ENCODE data around the gene MRPS26.
A peak's percentile ranks its signal among the peaks of the same experiment; 100 is the strongest.
"Not testable (repeated sequence)": the region's sequence is repeated elsewhere in the genome, so short reads cannot be mapped to it uniquely, and the experiment has no call there.

The MRPS26 gene

GRCh38 chr20:3045816-3046676 lies at the start of gene MRPS26:
Gene MRPS26, plus strand, starts transcription at chr20:3046052. Its CDS starts 17 bp downstream, at chr20:3046069.
- no peak for FAIRE-seq

GRCh38 chr20:2998728-2999127 lies 47.1 kb upstream of the MRPS26 start:
- no peak for FAIRE-seq

- FAIRE-seq = peak; percentile 99
These were observed 44.9 kb upstream of the MRPS26 start for GRCh38 chr20:3000852-3001523.

DNA sequence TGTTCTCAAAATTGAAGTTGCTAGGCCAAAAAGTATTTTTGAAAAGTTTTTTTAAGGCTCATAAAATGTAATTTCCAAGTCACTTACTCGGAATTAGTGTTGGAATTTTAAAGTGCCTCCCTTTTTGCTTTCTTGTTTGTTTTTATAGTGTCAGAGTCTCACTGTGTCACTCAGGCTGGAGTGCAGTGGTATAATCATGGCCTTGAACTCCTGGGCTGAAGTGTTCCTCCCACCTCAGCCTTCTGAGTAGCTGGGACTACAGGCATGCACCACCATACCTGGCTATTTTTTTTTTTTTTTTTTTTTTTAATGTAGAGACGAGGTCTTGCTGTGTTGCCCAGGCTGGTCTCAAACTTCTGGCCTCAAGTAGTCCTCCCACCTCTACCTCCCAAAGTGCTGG lies 42.4 kb upstream of the MRPS26 start:
- FAIRE-seq = no peak

- no peak for FAIRE-seq
These were observed 34.7 kb upstream of the MRPS26 start for GRCh38 chr20:3010985-3011723.

- FAIRE-seq = no peak
These were observed 34.1 kb upstream of the MRPS26 start for GRCh38 chr20:3011752-3012151.

DNA sequence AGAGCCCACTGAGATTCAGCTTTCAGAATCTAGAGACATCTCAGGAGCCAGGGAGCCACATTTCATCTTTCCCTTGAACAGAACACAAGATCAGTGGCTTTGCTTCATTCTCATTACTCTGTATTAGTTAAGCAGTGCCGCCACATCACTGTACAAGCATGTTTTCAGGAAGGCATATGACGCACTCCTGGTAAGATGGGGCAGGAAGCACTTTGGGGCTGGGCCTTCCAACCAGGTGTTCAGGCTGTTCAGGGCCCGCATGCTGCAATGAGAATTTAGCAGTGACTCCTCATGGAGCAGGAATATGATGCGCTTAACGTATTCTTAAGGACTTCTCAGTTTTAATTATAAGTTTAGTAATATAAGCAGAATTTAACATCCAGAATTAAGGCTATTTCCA lies 32.1 kb upstream of the MRPS26 start:
- FAIRE-seq = no peak

GRCh38 chr20:3014179-3014578 lies 31.7 kb upstream of the MRPS26 start:
- FAIRE-seq = no peak

- no peak for FAIRE-seq
These were observed 31.2 kb upstream of the MRPS26 start for GRCh38 chr20:3014662-3015061.

DNA sequence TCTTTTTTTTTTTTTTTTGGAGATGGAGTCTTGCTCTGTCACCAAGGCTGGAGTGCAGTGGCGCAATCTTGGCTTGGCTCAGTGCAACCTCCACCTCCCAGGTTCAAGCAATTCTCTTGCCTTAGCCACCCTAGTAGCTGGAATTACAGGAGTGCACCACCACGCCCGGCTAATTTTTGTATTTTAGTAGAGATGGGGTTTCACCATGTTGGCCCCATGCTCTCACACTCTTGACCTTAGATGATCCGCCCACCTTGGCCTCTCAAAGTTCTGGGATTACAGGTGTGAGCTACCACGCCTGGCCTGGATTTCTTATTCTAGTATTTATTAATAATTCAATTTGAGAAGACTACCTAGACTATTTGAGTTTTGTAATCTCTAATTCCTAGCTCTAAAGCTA lies 30.6 kb upstream of the MRPS26 start:
- not testable (repeated sequence) for FAIRE-seq

- FAIRE-seq = no peak
These were observed 24.5 kb upstream of the MRPS26 start for GRCh38 chr20:3021327-3021726.

DNA sequence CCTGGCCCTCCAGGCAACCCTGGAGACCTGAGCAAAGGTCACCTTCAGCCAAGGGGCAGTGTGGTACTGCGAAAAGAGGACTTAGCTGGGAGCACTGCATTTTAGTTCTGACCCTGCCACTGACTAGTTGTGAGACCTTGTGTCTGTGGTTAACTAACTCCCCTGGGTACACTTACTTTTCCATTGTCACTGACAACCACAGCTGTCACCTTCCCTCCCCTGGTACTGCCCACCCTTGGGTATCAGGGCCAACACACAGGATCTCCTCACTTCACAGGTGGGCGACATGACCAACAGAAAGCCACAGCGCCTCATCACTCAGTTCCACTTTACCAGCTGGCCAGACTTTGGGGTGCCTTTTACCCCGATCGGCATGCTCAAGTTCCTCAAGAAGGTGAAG lies 24.1 kb upstream of the MRPS26 start:
- no peak for FAIRE-seq

GRCh38 chr20:3022559-3023490 lies 23.0 kb upstream of the MRPS26 start:
- not testable (repeated sequence) for FAIRE-seq

GRCh38 chr20:3027987-3028386 lies 17.9 kb upstream of the MRPS26 start:
- FAIRE-seq = no peak

DNA sequence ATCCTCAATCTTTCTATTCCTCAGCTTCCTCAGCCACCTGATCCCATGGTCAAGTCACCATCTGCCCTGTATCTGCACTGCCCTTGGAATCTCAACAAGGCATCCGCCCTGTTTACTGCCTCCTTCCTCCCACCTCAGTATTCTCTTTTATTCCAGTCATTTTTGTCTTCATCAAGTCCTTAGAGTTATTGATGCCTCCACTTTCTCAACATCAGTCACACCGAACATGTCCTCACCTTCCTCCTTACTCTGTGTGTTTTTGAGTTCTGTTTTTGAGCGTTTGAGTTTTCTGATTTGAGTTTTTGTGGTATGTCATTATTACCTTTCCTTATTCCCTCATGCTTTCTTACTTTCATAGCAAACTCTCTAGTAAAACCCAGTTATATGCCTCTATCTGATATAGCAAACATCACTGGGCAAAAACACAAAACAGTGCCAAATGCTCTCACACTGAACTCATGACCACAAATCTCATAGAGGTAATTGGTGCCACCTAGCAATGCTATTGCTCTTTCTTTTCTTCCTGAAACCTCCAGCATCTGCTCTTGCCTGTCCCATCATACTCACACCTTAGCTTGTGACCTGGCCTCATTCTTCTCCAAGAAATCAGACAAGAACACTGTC lies 14.2 kb upstream of the MRPS26 start:
- no peak for FAIRE-seq

DNA sequence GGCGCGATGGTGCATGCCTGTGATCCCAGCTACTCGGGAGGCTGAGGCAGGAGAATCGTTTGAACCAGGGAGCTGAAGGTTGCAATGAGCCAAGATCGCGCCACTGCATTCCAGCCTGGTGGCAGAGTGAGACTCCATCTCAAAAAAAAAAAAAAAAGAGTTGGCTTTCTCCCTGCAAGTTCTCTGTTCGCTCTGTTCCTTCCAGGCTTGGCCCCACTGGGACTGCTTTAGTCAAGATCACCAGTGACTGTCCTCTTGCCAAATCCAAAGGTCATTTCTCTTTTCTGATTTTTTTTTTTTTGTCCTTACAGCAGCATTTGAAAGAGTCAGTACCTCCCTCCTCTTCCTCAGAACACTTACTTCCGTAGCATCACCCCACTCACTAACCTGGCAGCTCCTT lies 13.2 kb upstream of the MRPS26 start:
- no peak for FAIRE-seq

GRCh38 chr20:3037654-3038053 lies 8.2 kb upstream of the MRPS26 start:
- FAIRE-seq = no peak

DNA sequence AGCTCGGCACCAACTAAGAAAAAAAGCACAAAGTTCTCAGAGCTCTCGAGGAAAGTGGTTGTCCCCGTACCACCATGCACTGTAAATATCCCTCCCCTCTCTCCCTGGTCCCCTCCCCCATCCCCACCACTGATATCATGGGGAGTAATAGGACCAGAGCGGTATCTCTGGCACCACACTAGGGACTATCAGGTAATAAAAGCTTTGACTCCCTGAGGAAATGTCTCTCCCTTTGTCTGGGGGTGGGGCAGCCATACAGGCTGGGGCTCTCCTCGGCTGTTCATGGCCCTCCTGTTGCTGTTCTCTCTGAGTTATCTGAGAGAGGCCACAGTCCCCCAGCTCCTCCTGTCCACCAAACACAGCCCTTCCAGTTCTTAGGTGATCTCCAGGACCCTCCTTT lies 7.4 kb upstream of the MRPS26 start:
- FAIRE-seq = no peak

DNA sequence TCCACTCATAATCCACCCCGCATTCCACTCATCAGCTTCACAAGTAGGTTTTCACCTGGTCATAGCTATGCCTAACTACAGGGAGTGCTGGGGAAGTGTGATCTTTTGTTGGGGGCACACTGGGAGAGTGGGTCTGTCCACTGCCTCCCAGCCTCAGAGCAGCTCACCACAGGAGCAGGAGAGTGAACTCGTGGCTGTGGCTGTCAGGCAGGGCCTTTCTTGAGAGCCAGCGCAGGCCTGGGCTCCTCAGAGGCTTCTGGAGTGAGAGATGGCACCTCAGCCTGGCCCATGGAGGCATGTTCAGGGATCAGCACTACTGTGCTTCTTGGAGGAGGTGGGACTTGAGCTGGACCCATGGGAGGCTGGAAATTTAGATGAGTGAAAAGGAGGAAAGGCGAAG lies 6.4 kb upstream of the MRPS26 start:
- FAIRE-seq = no peak

GRCh38 chr20:3040086-3040485 lies 5.8 kb upstream of the MRPS26 start:
- FAIRE-seq = no peak

GRCh38 chr20:3041854-3042409 lies 3.9 kb upstream of the MRPS26 start:
- FAIRE-seq = no peak

- FAIRE-seq = no peak
These were observed 3.2 kb upstream of the MRPS26 start for GRCh38 chr20:3042625-3043024.
